Left lung (tissue), 10 donors: ENCODE measurements around the gene IL12B. TPM values are rescaled to one million over a fixed set of nuclear protein-coding genes. Genes with fewer than 3 reads are reported as not detected.

Source experiments
- ATAC-seq: fragments of 200-7000 bp; cut with Tn5 transposase; one replicate; pipeline ENCODE4 v1.9.1; 2020; ENCODE audit warnings: moderate library complexity
- DNase-seq, 4 donors: peaks; one replicate each; pipeline ENCODE4 v3.0.0-alpha.2; 2013 to 2020
- H3K27ac ChIP-seq, 2 donors: fragments of 200-600 bp; sonication (generic) in 1 of 2; one replicate each; pipeline versions ENCODE4 v1.5.0 to v1.8.0; 2020 to 2021
- H3K27me3 ChIP-seq, 2 donors: fragments of 200-600 bp; sonication (generic) in 1 of 2; one replicate each; pipeline versions ENCODE4 v1.5.0 to v1.8.0; 2020 to 2021
- H3K36me3 ChIP-seq, 2 donors: fragments of 200-600 bp; sonication (generic) in 1 of 2; one replicate each; pipeline versions ENCODE4 v1.5.0 to v1.8.0; 2020 to 2021
- H3K4me1 ChIP-seq, 2 donors: fragments of 200-600 bp; one replicate each; pipeline ENCODE4 v1.8.0; 2021
- H3K4me3 ChIP-seq, 2 donors: fragments of 200-600 bp; sonication (generic) in 1 of 2; one replicate each; pipeline versions ENCODE4 v1.5.0 to v1.8.0; 2020 to 2021; ENCODE audit warnings: mild to moderate bottlenecking in 1 of 2
- H3K9me3 ChIP-seq, 2 donors: fragments of 200-600 bp; sonication (generic) in 1 of 2; one replicate each; pipeline versions ENCODE4 v1.5.0 to v1.8.0; 2020 to 2021
- CTCF ChIP-seq, 2 donors: fragments of 200-600 bp; sonication (generic) in 1 of 2; IDR thresholded peaks; one replicate each; pipeline versions ENCODE4 v1.5.0 to v1.8.0; 2021; ENCODE audit warnings: antibody characterized with exemption in 2 of 2
- intact Hi-C, 2 donors: fragments of 100-400 bp; cut with DNase I; formaldehyde crosslinking; loops; one replicate each; pipeline versions ENCODE4 v1.11.2 to v1.14.2; 2022
- polyA plus RNA-seq, 6 donors: library from polyadenylated mRNA; unstranded; fragments of 120-200 nt; gene quantifications; one replicate each; pipeline ENCODE4 v1.2.1, GENCODE V29; 2013; ENCODE audit not compliant: insufficient read length in 6 of 6
- total RNA-seq, 2 donors: library from RNA; stranded (reverse); fragmentation: NEBNext Ultra II Directional; extraction: Animal tissue kit (Norgen Biotek cat#: 25700); gene quantifications; one replicate each; pipeline ENCODE4 v1.2.1, GENCODE V29; 2021
- donor health status: DM: no; HTN: yes; CAD: no.
- donor health status: DM: no; HTN: no; CAD: no.

The IL12B gene
- total and polyA plus RNA-seq, 8 donors, result 0.08 to 0.10 (median 0.10) TPM; not detected in 4

- TF ChIP-seq CTCF (IDR thresholded peaks at IDR 0.05), result no peak
- intact Hi-C loops, result no loop called here
Measured at GRCh38 chr5:159339460-159339859, 9.2 kb upstream of the IL12B start.

GRCh38 chr5:159338118-159338517 is 7.8 kb upstream of the IL12B start:
- no peaks in the 10 kb centered on the region for H3K27me3 ChIP-seq
- intact Hi-C loops, result no loop called here
- no peak overlapping the region for H3K4me3 ChIP-seq
- H3K36me3 ChIP-seq, result no peaks in the 10 kb centered on the region
- no peak for TF ChIP-seq CTCF (IDR thresholded peaks at IDR 0.05)
- no peak for DNase-seq
- peaks cover 0 to 26% of the 10 kb centered on the region in 2 donors for H3K4me1 ChIP-seq
- H3K27ac ChIP-seq, result no peak overlapping the region
- no peak for ATAC-seq
- H3K9me3 ChIP-seq, result no peaks in the 10 kb centered on the region

More at GRCh38 chr5:159339460-159339859, 9.2 kb upstream of the IL12B start:
- Histone ChIP-seq H3K27ac (no peak overlapping the region), H3K4me3 (no peak overlapping the region), H3K27me3 (no peaks in the 10 kb centered on the region), H3K4me1 (peaks cover 0 to 32% of the 10 kb centered on the region in 2 donors), H3K36me3 (no peaks in the 10 kb centered on the region), H3K9me3 (peaks cover 0 to 3% of the 10 kb centered on the region in 2 donors)
- DNase-seq (no peak), ATAC-seq (no peak)

GRCh38 chr5:159337016-159337955 is 7.0 kb upstream of the IL12B start:
- no peak for DNase-seq
- Histone ChIP-seq H3K27ac (peak overlapping the region in 1 of 2 donors; percentile 14), H3K36me3 (no peaks in the 10 kb centered on the region), H3K9me3 (no peaks in the 10 kb centered on the region), H3K4me3 (no peak overlapping the region), H3K27me3 (no peaks in the 10 kb centered on the region), H3K4me1 (peaks cover 0 to 23% of the 10 kb centered on the region in 2 donors)
- ATAC-seq, result no peak
- intact Hi-C loops, result no loop called here
- no peak for TF ChIP-seq CTCF (IDR thresholded peaks at IDR 0.05)

- no peak for DNase-seq
- peaks cover 0 to 19% of the 10 kb centered on the region in 2 donors for H3K4me1 ChIP-seq
- intact Hi-C loops, result no loop called here
- H3K9me3 ChIP-seq, result no peaks in the 10 kb centered on the region
- no peak for ATAC-seq
- no peak overlapping the region for H3K27ac ChIP-seq
- no peaks in the 10 kb centered on the region for H3K36me3 ChIP-seq
- H3K4me3 ChIP-seq, result no peak overlapping the region
- TF ChIP-seq CTCF (IDR thresholded peaks at IDR 0.05), result no peak
- H3K27me3 ChIP-seq, result no peaks in the 10 kb centered on the region
Measured at GRCh38 chr5:159336586-159336985, 6.3 kb upstream of the IL12B start.

- DNase-seq, result no peak
- peaks cover 4 to 22% of the 10 kb centered on the region in 2 donors for H3K4me1 ChIP-seq
- no peaks in the 10 kb centered on the region for H3K27me3 ChIP-seq
- no peak overlapping the region for H3K27ac ChIP-seq
- H3K4me3 ChIP-seq, result no peak overlapping the region
- TF ChIP-seq CTCF (IDR thresholded peaks at IDR 0.05), result no peak
- ATAC-seq, result no peak
- no peaks in the 10 kb centered on the region for H3K9me3 ChIP-seq
- no peaks in the 10 kb centered on the region for H3K36me3 ChIP-seq
- intact Hi-C loops, result no loop called here
Measured at GRCh38 chr5:159333545-159333925, 3.2 kb upstream of the IL12B start.
